Activated naive CD8-positive, alpha-beta T cell treated with anti-CD3 and anti-CD28 coated beads, Interleukin-2, amount 10 ng/mL, durations not matched to agents 7 days and 5 days (primary cell): ENCODE data around the gene C1orf116. TPM values are rescaled to one million over a fixed set of nuclear protein-coding genes. Genes with fewer than 3 reads are reported as not detected.

Experiments used
- ATAC-seq: fragments of 150-1000 bp; cut with Tn5 transposase; one replicate; pipeline ENCODE4 v1.10.0; 2021; ENCODE audit warnings: low read depth, moderate library complexity
- POLR2A ChIA-PET: fragments of 350-600 bp; sonication (Branson Sonifier 250); formaldehyde crosslinking; loops from one replicate; lab custom pipeline; 2021; ENCODE audit warnings: antibody characterized with exemption; lab: Charles Lee
- DNase-seq: peaks from one replicate; pipeline ENCODE4 v3.0.0; 2021
- H3K27ac Mint-ChIP-seq: one replicate; pipeline ENCODE4 v1.8.0; 2022; ENCODE audit warnings: mild to moderate bottlenecking, mixed read lengths
- H3K27me3 Mint-ChIP-seq: one replicate; pipeline ENCODE4 v1.8.0; 2022; ENCODE audit warnings: mild to moderate bottlenecking, moderate library complexity, mixed read lengths
- H3K36me3 Mint-ChIP-seq: one replicate; pipeline ENCODE4 v1.8.0; 2021; ENCODE audit warnings: mild to moderate bottlenecking, mixed read lengths
- H3K4me1 Mint-ChIP-seq: one replicate; pipeline ENCODE4 v1.8.0; 2021; ENCODE audit warnings: mixed read lengths
- H3K4me3 Mint-ChIP-seq: one replicate; pipeline ENCODE4 v1.8.0; 2022; ENCODE audit warnings: mild to moderate bottlenecking, moderate library complexity, mixed read lengths
- H3K9me3 Mint-ChIP-seq: one replicate; pipeline ENCODE4 v1.8.0; 2021; ENCODE audit warnings: mixed read lengths
- total RNA-seq, 2 experiments: library from RNA; stranded (reverse); gene quantifications; one replicate each; pipeline ENCODE4 v1.2.3, GENCODE V29; 2021

Gene C1orf116
- total RNA-seq, 2 experiments from 2014 or later, result not detected

GRCh38 chr1:207002724-207003146, 29.8 kb downstream of the C1orf116 start:
- no peak overlapping the region for H3K27ac Mint-ChIP-seq
- POLR2A ChIA-PET, result no interaction called here
- no peaks in the 10 kb centered on the region for H3K4me1 Mint-ChIP-seq
- no peaks in the 10 kb centered on the region for H3K9me3 Mint-ChIP-seq
- H3K27me3 Mint-ChIP-seq, result peaks cover 18% of the 10 kb centered on the region
- ATAC-seq (no peak), DNase-seq (no peak)
- H3K4me3 Mint-ChIP-seq, result no peak overlapping the region
- no peaks in the 10 kb centered on the region for H3K36me3 Mint-ChIP-seq

- Mint-ChIP-seq H3K4me1 (no peaks in the 10 kb centered on the region), H3K4me3 (no peak overlapping the region), H3K36me3 (no peaks in the 10 kb centered on the region), H3K9me3 (no peaks in the 10 kb centered on the region), H3K27me3 (peaks cover 23% of the 10 kb centered on the region), H3K27ac (no peak overlapping the region)
- DNase-seq (no peak), ATAC-seq (no peak)
- POLR2A ChIA-PET, result no interaction called here
These were observed 30.9 kb downstream of the C1orf116 start for GRCh38 chr1:207001492-207002245.

GRCh38 chr1:207000651-207001291, 31.8 kb downstream of the C1orf116 start:
- Mint-ChIP-seq H3K36me3 (no peaks in the 10 kb centered on the region), H3K4me3 (no peak overlapping the region), H3K27ac (no peak overlapping the region), H3K9me3 (no peaks in the 10 kb centered on the region), H3K4me1 (no peaks in the 10 kb centered on the region), H3K27me3 (peaks cover 29% of the 10 kb centered on the region)
- ATAC-seq (no peak), DNase-seq (no peak)
- POLR2A ChIA-PET, result no interaction called here

- POLR2A ChIA-PET, result no interaction called here
- no peak overlapping the region for H3K27ac Mint-ChIP-seq
These were observed 33.7 kb downstream of the C1orf116 start for GRCh38 chr1:206998816-206999215.

DNA sequence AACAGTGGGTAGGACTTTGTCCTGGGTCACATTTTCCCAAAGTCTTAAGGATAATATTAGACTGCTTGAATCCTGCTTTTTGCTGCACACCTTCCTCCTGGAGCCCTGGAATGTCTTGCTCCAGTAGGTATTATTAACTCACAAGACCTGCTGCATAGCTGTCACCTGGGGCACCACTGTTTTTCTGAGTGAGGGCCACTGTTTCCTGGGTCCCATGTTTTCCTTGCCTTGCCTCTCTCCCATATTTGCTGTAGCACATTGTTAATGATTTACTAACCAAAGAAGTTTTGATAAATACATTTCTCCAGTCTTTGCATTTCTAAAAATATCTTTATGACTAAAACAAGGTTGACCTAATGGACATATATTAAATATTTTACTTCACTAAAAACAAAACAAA, 39.8 kb downstream of the C1orf116 start:
- H3K27ac Mint-ChIP-seq, result no peak overlapping the region
- ATAC-seq (no peak), DNase-seq (no peak)
- no peak overlapping the region for H3K4me3 Mint-ChIP-seq
- H3K36me3 Mint-ChIP-seq, result no peaks in the 10 kb centered on the region
- POLR2A ChIA-PET, result no interaction called here
- H3K27me3 Mint-ChIP-seq, result peaks cover 66% of the 10 kb centered on the region
- H3K4me1 Mint-ChIP-seq, result no peaks in the 10 kb centered on the region
- H3K9me3 Mint-ChIP-seq, result no peaks in the 10 kb centered on the region

More at GRCh38 chr1:206998816-206999215, 33.7 kb downstream of the C1orf116 start:
- Mint-ChIP-seq H3K27me3 (peaks cover 35% of the 10 kb centered on the region), H3K36me3 (no peaks in the 10 kb centered on the region), H3K9me3 (no peaks in the 10 kb centered on the region), H3K4me3 (no peak overlapping the region), H3K4me1 (no peaks in the 10 kb centered on the region)
- ATAC-seq (no peak), DNase-seq (no peak)

GRCh38 chr1:206987873-206988272, 44.7 kb downstream of the C1orf116 start:
- Mint-ChIP-seq H3K9me3 (no peaks in the 10 kb centered on the region), H3K36me3 (no peaks in the 10 kb centered on the region), H3K4me3 (no peak overlapping the region), H3K27me3 (peaks cover 71% of the 10 kb centered on the region), H3K4me1 (no peaks in the 10 kb centered on the region), H3K27ac (no peak overlapping the region)
- no peak for ATAC-seq
- no peak for DNase-seq
- POLR2A ChIA-PET, result no interaction called here

GRCh38 chr1:206986885-206987284, 45.7 kb downstream of the C1orf116 start:
- H3K27me3 Mint-ChIP-seq, result peaks cover 69% of the 10 kb centered on the region
- POLR2A ChIA-PET, result interaction anchor here (0.9 kb wide), 1 partner anchor 78 kb away, joined by 3 read pairs; no protein-coding TSS in a partner anchor
- H3K9me3 Mint-ChIP-seq, result no peaks in the 10 kb centered on the region
- no peak for DNase-seq
- no peaks in the 10 kb centered on the region for H3K4me1 Mint-ChIP-seq
- no peaks in the 10 kb centered on the region for H3K36me3 Mint-ChIP-seq
- no peak for ATAC-seq
- H3K4me3 Mint-ChIP-seq, result no peak overlapping the region
- no peak overlapping the region for H3K27ac Mint-ChIP-seq

DNA sequence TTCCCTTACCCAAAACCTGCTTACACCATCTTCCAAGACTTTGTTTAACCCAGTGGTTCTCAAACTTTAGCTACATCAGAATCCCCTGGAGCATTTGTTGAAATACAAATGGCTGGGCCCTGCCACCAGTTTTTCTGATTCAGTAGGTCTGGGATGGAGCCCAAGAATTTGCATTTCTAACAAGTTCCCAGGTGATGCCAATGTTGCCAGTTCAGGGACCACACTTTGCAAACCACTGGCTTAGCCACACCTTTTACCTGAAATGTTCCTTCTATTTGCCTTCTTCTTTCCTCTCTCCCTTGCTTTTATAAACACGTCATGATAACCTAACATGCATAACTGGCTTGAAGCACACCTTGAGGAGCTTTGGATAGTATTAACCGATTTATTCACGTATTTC, 46.2 kb downstream of the C1orf116 start:
- no peaks in the 10 kb centered on the region for H3K4me1 Mint-ChIP-seq
- no peaks in the 10 kb centered on the region for H3K9me3 Mint-ChIP-seq
- ATAC-seq (no peak), DNase-seq (no peak)
- no peak overlapping the region for H3K4me3 Mint-ChIP-seq
- no peaks in the 10 kb centered on the region for H3K36me3 Mint-ChIP-seq
- POLR2A ChIA-PET, result interaction anchor here (0.9 kb wide), 1 partner anchor 77 kb away, joined by 3 read pairs; no protein-coding TSS in a partner anchor
- no peak overlapping the region for H3K27ac Mint-ChIP-seq
- H3K27me3 Mint-ChIP-seq, result peaks cover 67% of the 10 kb centered on the region

- POLR2A ChIA-PET, result no interaction called here
- ATAC-seq, result no peak
These were observed 47.3 kb downstream of the C1orf116 start for GRCh38 chr1:206985162-206985749.

DNA sequence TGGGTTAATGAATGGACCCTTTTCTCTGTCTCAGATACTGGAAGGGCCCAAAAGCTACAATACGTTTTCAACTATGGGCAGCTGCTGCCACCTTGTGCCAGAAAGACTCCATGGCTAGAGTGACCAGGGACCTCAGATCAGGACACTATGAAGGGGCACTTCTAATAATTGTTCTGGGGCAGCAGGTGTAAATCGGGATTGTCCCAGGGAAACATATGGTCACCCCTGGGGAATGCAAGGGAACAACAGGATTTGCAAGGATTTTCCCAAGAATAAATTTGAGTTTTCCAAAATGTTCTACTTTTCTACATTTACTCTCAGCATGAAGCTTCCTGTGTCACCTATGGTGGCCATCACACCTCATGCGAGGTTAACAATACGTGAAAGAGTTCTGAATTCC, 50.3 kb downstream of the C1orf116 start:
- no peaks in the 10 kb centered on the region for H3K4me1 Mint-ChIP-seq
- H3K4me3 Mint-ChIP-seq, result no peak overlapping the region
- peak; percentile 63 for DNase-seq
- H3K27me3 Mint-ChIP-seq, result peaks cover 55% of the 10 kb centered on the region
- no peaks in the 10 kb centered on the region for H3K36me3 Mint-ChIP-seq
- peak; percentile 82 for ATAC-seq
- H3K9me3 Mint-ChIP-seq, result no peaks in the 10 kb centered on the region
- H3K27ac Mint-ChIP-seq, result no peak overlapping the region
- POLR2A ChIA-PET, result interaction anchor here (1.0 to 1.4 kb wide), 5 partner anchors 42 to 246 kb away, joined by 3 to 5 read pairs (median 3); no protein-coding TSS in a partner anchor

More at GRCh38 chr1:206985162-206985749, 47.3 kb downstream of the C1orf116 start:
- H3K4me3 Mint-ChIP-seq, result no peak overlapping the region
- no peak overlapping the region for H3K27ac Mint-ChIP-seq
- H3K36me3 Mint-ChIP-seq, result no peaks in the 10 kb centered on the region
- peaks cover 63% of the 10 kb centered on the region for H3K27me3 Mint-ChIP-seq
- no peaks in the 10 kb centered on the region for H3K9me3 Mint-ChIP-seq
- H3K4me1 Mint-ChIP-seq, result no peaks in the 10 kb centered on the region
- DNase-seq, result no peak

DNA sequence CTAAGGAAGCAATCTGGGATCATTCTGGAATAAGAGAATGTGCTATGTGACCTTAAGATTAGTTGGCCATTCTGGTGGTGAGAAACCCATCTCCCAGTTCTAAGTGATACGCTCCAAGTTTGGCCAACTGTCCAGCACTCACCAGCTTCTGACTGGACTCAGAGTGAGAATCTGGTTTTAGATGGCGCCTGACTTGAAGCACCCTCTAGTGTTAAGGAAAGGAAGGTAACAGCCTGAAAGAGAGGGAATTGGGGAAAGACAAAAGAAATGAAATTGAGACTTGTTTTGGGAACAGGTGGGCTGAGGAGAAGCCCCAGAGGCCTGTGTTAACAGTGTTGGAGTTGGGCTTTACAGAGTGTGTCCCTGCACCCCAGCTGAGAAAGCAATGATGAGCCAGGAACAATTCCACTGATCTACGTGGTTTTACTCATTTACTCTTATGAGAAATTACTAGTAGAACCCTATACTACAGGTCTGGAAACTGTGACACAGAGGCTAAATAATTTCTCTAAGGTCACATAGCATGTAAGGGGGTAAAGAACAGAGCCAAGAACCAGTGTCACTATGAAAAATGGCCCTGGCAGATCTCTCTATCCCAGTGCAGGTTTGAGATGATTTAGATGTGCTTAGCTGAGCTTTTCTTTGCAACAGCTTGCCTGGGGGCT, 53.0 kb downstream of the C1orf116 start:
- H3K9me3 Mint-ChIP-seq, result no peaks in the 10 kb centered on the region
- H3K4me3 Mint-ChIP-seq, result no peak overlapping the region
- POLR2A ChIA-PET, result interaction anchor here (0.7 to 1.2 kb wide), 3 partner anchors 43 to 210 kb away, joined by 3 to 5 read pairs (median 5); no protein-coding TSS in a partner anchor
- no peak overlapping the region for H3K27ac Mint-ChIP-seq
- peaks cover 49% of the 10 kb centered on the region for H3K27me3 Mint-ChIP-seq
- no peak for ATAC-seq
- H3K36me3 Mint-ChIP-seq, result no peaks in the 10 kb centered on the region
- DNase-seq, result no peak
- no peaks in the 10 kb centered on the region for H3K4me1 Mint-ChIP-seq

DNA sequence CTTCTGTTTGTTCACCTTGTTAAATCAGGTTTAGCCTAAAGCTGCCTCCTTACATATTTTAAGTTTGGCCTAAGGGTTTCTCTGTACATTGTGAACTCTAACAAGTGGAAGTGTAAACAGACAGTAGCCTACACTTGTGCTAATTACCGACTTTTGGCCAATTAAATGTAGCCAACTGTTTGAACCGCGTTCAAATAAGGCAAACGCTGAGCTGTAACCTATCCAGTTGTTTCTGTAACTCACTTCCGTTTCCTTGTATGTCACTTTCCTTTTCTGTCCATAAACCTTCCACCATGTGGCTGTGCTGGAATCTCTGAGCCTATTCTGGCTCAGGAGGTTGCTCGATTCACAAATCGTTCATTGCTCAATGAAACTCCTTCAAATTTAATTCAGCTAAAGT, 54.3 kb downstream of the C1orf116 start:
- no peak for DNase-seq
- H3K4me3 Mint-ChIP-seq, result no peak overlapping the region
- no peaks in the 10 kb centered on the region for H3K9me3 Mint-ChIP-seq
- POLR2A ChIA-PET, result no interaction called here
- peaks cover 2% of the 10 kb centered on the region for H3K4me1 Mint-ChIP-seq
- H3K36me3 Mint-ChIP-seq, result no peaks in the 10 kb centered on the region
- ATAC-seq, result no peak
- no peak overlapping the region for H3K27ac Mint-ChIP-seq
- peaks cover 38% of the 10 kb centered on the region for H3K27me3 Mint-ChIP-seq

DNA sequence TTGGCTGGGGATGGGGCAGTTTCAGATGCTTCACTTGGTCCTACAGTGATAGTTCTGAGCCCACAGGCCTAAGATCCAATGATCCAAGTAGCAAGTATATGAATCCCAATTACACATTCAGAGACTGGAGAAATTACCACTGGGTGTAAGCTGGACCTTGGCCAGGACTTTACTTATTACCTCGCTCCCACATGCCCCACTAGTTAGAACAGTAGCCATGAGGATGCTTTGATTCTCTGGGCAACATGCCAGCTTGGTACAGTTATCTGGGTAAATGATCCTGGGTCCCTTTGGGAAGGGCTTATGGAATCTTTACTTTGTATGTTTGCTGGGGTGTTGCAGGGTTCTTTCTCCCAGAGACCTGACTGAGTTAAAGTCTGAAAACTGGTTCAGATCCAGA, 57.2 kb downstream of the C1orf116 start:
- DNase-seq (no peak), ATAC-seq (no peak)
- Mint-ChIP-seq H3K9me3 (no peaks in the 10 kb centered on the region), H3K27me3 (peaks cover 46% of the 10 kb centered on the region), H3K4me1 (peaks cover 2% of the 10 kb centered on the region), H3K27ac (no peak overlapping the region), H3K4me3 (no peak overlapping the region), H3K36me3 (no peaks in the 10 kb centered on the region)
- POLR2A ChIA-PET, result interaction anchor here (1.3 kb wide), 1 partner anchor 53 kb away, joined by 5 read pairs; the partner anchor contains the start of gene FCMR
